NCI-H748 treated with DMSO at 0.1 percent for 48 hours (cell line): ENCODE measurements around the gene C10orf90.

Experiments used
- DNase-seq: peaks from one replicate; lab custom pipeline; 2025; lab: John Stamatoyannopoulos, UW

The C10orf90 gene

GRCh38 chr10:126673565-126673964, 3.1 kb upstream of the C10orf90 start:
- DNase-seq: no peak

- no peak for DNase-seq
Observed at GRCh38 chr10:126671402-126671975, 996 bp upstream of the C10orf90 start.

- DNase-seq: no peak
Observed at GRCh38 chr10:126670895-126671261, 385 bp upstream of the C10orf90 start.

GRCh38 chr10:126669168-126669567, 1.3 kb downstream of the C10orf90 start:
- DNase-seq: no peak

- DNase-seq: no peak
Observed at GRCh38 chr10:126668505-126668904, 2.0 kb downstream of the C10orf90 start.

GRCh38 chr10:126667568-126667967, 2.9 kb downstream of the C10orf90 start:
- DNase-seq: no peak

GRCh38 chr10:126665207-126665606, 5.3 kb downstream of the C10orf90 start:
- no peak for DNase-seq

- DNase-seq: no peak
Observed at GRCh38 chr10:126663880-126664279, 6.6 kb downstream of the C10orf90 start.

- DNase-seq: no peak
Observed at GRCh38 chr10:126663328-126663727, 7.2 kb downstream of the C10orf90 start.

- no peak for DNase-seq
Observed at GRCh38 chr10:126661841-126662515, 8.5 kb downstream of the C10orf90 start.

GRCh38 chr10:126661356-126661755, 9.1 kb downstream of the C10orf90 start:
- DNase-seq: no peak

GRCh38 chr10:126659750-126660149, 10.7 kb downstream of the C10orf90 start:
- DNase-seq: no peak

- DNase-seq: no peak
Observed at GRCh38 chr10:126658928-126659327, 11.6 kb downstream of the C10orf90 start.

GRCh38 chr10:126654579-126654978, 15.9 kb downstream of the C10orf90 start:
- no peak for DNase-seq

- DNase-seq: no peak
Observed at GRCh38 chr10:126651467-126651866, 19.0 kb downstream of the C10orf90 start.

- no peak for DNase-seq
Observed at GRCh38 chr10:126650161-126650560, 20.3 kb downstream of the C10orf90 start.

- DNase-seq: no peak
Observed at GRCh38 chr10:126647116-126647515, 23.4 kb downstream of the C10orf90 start.

- no peak for DNase-seq
Observed at GRCh38 chr10:126646110-126646509, 24.4 kb downstream of the C10orf90 start.

- DNase-seq: no peak
Observed at GRCh38 chr10:126640401-126640800, 30.1 kb downstream of the C10orf90 start.

- DNase-seq: no peak
Observed at GRCh38 chr10:126639084-126639483, 31.4 kb downstream of the C10orf90 start.

- no peak for DNase-seq
Observed at GRCh38 chr10:126638542-126638941, 32.0 kb downstream of the C10orf90 start.

GRCh38 chr10:126637501-126637900, 33.0 kb downstream of the C10orf90 start:
- DNase-seq: no peak

- DNase-seq: no peak
Observed at GRCh38 chr10:126634911-126635310, 35.6 kb downstream of the C10orf90 start.

- no peak for DNase-seq
Observed at GRCh38 chr10:126634347-126634746, 36.1 kb downstream of the C10orf90 start.
